Measurements from ENCODE around the gene MMP8.

The MMP8 gene

DNA sequence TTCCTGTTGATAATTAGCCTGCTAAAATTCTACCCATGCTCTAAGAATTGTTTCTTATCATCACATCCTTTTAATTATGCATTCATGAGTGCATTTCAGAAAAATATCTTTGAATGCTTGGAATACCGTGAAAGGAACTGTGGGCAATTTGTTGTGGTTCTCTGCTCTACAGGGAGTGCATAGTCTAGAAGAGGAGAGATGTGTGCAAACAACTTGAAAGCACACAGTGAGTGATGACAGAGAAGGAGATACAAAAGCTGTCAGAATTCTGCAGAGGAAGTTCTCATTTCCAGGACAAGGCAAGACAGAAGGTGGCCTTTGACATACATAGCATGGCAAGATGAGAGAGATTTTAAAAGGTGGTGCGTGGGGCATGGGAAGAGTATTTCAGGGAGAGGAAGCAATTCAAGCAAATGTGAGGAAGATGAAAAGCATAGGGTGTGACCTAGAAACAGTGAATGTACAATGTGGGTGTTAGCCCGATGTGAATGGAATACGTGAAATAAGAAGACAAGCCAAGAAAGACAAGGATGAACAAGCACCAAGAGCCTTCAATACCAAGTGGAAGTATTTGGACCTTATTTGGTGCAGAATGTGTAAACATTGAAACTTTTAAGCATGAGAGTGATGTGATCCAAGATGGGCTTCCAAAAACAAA lies 5.0 kb downstream of the MMP8 start:
- DNase-seq: no peak

DNA sequence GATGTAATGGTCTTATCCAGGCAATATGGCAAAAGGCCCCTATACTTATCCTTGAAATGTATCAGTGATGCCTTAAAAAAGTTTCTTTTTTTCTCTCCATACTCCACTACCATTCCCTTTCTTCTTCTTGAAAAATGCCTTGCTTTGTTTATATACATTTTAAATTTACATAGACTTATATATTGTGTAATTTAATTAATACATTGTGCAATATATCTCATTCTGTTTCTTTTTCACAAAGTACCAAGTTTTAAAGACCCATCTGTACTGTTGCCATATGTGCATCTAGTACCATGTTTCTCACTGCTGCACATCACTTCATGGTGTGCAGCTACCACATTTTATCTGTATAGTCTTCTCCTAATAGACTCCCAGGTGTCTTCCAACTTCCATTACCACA lies 7.5 kb downstream of the MMP8 start:
- DNase-seq: no peak

DNA sequence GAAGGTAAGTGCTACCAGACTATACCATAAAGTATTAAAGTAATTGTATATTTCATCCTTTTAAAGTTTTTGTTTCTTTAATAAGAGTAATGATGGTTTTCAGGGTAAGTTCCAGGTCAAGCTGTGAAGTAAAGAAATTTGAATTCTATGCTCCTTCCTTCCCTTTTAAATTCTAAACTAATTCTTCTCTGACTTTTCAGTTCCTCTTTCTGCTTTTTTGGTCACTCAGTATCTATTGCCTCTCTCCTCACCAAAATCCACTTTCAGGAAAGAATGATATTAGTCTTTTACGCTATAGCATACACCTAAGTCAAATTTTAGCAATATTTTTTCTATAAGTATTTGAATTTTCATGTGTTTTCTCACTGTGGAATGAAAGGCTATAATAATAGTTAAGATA lies 8.2 kb downstream of the MMP8 start:
- no peak for DNase-seq

DNA sequence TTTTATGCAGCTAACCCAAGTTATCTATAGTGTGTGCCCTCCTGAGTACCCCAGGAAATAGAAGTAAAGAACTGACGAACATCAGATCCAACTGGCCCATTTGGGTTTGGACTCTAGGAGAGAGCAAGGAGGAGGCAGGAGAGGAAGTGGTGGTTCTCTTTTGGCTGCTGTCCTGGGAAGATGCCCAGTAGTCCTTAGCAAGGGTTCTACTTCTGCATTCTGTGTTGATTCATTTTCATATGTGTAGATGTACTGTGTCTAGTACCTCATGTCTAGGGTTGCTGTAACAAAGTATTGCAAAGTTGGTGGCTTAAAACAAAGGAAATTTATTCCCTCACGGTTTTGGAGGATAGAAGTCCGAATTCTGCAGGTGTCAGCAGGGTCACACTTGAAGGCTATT lies 12.6 kb downstream of the MMP8 start:
- DNase-seq: no peak

DNA sequence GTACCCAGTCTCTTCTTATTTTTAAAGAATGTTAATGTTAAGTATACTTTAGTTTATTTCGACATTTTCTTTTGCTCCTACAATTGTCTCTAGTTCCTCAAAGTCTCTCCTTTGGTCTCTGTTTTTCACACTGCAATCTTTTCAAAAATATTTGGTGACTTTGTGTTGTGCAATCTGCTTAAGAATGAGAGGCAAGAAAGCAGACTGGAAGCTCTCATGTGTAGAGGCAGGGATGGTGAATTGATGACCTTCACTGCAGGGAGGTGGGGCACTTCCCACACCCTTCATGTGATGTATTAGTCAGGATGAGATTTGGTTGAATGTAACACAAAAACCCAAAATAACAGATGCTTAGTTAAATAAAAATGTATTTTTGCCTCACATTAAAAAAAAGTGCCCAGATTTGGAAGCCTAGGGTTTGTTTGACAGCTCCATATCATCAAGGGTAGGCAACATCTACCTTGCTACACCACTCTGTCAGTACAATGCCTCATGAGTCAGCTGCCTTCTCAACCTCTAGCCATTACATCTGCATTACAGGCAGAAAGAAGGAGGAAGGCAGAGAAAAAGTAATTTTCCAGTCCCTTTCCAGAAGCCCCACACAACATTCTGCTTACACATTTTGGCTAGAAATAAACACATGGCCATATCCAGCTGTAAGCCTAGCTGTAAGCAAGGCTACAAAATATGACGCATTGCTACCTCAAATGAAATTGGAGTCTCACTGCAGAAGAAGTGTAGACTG lies 15.4 kb downstream of the MMP8 start:
- no peak for DNase-seq

DNA sequence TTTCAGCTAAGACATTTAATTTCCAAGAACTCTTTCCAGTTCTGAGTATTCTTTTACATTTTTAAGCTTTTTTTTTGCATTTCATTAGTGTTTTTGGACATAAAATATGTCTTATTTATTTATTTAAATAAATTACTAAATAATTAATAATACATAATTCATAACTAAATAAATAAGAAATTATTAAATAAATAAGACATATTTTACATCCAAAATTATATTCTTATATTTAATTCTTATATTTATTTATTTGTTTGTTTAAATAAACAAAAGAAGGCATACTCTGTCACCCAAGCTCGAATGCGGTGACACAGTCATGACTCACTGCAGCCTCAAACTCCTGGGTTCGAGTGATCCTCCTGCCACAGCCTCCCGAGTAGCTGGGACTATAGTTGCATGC lies 16.1 kb downstream of the MMP8 start:
- DNase-seq: no peak

DNA sequence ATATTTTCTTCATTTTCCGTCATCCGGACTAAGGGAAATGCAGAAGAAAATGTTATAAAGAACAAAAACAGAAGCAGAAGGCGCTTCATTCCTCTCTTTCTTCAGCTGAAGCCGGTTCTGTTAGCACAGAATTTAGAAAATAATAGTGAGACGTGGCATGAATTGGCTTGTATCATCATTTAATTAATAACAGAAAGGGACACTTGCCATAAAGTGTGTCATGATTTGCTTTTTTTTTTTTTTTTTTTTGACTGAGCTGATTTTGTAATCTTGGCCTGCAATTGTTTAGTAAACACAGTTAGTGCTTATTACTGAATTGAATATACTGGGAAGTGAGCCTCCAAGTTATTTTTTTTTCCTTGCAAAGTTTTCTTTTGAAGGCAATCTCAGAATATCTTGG lies 19.1 kb downstream of the MMP8 start, which contains the start of gene MMP27:
Gene MMP27, minus strand, starts transcription at position 144 of the 400 bp plus-strand sequence. Its CDS starts 55 bp downstream, at position 89.
- no peak for DNase-seq

DNA sequence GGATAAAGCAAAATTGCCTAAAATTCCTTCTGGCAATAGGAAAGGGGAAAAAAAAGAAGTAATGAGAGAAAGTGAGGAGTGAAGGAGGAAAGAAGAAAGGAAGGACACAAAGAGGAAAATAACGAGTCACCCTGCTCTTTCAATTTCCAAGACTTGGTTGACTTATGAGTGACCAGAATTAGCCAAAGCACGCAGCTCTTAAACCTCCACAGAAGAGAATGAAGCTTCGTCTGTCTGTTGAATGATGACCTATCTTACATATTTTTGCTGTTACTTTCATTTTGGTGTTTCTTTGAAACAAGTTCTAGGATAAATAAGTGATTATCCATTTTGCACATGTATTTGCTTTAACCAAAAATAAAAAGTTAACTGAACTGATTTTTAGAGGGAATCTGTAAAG lies 19.9 kb downstream of the MMP8 start:
- DNase-seq: no peak

DNA sequence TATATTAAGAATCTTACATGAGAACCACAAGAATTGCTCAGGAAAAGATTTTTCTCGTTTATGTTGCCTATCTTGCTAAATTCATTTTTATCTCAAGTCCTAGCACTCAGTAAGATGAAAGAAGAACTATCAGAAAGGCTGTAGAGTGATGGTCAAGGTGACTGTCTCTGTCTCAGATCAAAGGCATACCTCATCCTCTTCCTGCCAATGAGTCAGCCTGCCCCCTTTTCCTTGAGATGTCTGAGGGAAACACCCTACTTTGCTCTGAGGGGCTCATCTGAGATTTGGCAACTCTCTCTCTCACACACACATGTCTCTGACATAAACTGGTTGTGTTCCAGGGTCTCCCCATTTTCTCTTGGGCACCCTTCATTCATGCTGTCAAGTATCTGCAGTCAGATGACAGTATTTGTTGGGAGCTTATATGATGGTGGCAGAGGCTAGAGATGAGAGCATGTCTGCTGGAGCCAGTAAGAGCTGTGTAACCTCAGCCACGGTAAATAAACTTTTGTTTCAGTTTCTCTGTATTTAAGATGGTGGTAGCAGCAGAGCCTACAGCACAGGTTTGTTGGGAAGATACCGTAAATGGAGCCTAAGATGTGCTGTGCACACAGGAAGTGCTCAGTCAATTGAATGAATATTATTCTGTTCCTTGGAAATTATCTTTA lies 20.8 kb downstream of the MMP8 start:
- DNase-seq: no peak

DNA sequence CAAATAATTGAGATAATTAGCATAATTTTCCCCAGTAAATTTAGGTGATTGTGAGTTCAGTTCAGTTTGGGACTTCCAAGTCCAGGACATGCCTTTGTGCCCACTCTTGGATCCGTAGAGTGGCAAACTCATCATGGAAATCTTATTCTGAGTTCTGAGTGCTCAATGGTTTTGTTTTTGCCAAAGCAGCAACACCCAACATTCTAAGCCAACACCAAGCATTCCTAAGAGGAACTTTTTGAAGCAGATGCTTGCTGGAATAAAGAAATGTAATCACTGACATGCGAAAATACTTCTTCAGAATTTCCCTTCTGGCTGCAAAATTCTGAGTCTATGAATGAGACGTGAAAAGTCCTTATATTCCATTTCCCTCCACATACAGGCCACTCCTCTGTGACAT lies 29.6 kb downstream of the MMP8 start:
- no peak for DNase-seq

DNA sequence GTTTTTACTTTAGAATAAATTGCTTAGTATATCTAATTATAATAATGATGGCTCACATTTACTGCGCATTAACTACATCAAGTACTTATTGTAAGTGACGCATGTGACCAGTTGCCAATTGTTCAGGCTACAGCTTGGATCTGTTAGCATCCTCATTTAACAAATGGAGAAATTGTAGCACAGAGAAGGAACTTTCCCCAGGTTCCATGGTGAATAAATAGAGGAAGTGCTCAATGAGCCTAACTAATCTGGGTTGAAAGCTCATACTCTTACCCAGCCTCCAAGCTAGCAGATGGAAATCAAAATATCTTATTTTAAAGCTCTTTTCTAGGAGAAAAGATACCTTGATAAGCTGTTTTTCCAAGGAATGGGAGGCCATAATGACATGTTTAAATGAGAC lies 39.0 kb downstream of the MMP8 start:
- DNase-seq: no peak

DNA sequence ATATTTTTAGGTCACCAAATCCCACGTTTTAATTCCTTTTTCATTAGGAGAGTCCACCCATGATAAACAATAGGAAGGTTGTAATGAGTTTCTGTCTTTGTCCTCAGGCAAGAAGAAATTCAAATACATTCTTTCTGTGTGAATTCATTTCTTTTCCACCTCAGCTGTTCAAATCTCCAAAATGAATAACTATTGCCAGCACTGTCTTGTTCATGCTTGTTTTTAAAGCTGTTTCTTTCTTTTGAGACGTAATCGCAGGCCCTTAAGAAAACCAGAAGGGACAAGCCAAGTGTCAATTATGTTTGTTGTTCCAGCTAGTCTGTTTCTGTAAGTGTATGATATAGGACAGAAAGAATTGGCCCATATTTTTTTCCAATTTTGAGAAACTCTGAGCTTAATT lies 39.4 kb downstream of the MMP8 start:
- no peak for DNase-seq

DNA sequence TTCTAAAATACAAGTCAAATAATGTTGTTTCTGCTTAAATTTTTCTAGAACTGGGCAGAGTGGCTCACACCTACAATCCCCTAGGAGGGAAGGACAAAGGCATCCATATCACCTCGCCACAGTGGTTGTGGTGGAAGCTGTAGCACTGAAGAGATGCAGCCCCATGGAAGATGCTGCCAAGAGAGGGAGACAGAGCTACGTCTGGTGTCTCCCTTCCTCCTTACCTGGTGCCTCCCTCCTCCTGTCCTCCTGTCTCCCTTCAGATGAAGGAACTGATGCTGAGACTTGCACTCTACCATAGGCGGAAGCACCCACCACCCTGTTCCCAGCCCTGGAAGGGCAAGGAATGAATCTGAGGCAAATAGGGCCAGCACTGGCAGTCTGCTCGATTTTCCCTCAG lies 41.5 kb downstream of the MMP8 start:
- DNase-seq: no peak

DNA sequence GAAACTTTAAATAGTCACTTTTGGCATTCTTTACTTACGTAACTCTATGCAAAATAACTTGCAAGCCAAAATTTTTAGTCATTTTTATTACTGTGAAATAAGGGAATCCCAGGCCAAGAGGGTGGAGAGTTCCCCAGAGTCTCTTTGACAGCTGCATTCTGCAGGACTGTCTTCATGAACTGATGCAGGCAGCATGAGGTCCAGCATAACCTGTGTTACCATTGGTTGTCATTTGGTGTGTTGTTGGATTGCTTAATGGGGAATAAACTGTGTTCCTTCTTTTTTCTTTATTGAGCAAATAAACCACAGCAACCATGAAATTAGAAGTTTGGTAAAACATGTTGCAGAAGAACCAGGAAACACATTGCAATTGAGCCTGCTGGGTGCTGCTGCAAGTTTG lies 43.8 kb downstream of the MMP8 start:
- no peak for DNase-seq

DNA sequence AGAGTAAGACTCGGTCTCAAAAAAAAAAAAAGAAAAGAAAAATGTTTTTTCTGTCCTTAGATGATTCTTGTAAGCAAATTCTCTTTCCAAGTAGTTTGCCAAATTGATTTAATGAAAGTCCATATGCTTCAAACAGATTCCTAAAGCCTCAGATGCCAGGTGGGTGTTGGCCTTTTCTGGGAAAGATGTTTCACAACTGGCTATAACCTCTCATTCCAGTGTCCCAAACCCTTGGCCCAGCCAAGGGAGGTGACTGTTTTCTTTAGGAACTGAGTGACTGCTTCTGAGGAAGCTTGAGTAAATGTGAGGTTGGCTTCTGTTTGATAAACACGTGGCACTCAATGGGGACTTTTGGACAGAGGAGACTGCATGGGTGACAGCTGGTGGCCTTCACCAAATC lies 46.7 kb downstream of the MMP8 start:
- no peak for DNase-seq

DNA sequence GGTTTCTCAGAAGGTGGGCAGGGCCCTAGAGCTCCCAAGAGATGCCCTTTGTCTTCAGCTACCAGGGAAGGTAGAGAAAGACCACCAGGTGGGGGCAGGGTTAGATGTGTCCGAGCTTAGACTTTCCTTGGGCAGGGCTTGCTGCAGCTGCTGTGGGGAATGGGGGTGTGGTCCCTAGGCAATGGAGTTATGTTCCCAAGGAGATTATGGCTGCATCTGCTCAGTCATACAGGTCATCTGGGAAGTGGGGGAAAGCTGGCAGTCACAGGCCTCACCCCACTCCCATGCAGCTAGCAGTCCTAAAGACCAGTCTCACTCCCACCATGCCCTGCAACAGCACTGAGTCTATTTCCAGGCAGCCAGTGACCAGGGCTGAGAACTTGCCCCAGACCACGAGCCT lies 48.7 kb downstream of the MMP8 start:
- no peak for DNase-seq

DNA sequence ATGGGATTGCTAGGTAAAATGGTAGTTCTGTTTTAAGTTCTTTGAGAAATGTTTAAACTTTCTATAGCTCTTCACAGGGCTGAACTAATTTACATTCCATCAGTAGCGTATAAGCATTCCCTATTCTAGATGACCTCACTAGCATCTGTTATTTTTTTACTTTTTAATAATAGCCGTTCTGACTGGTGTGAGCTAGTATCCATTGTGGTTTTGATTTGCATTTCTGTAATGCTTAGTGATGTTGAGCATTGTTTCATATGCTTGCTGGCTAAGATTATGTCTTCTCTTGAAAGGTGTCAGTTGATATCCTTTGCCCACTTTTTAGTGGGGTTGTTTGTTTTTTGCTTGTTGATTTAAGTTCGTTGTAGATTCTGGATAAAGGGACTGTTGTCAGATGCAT lies 55.1 kb downstream of the MMP8 start:
- no peak for DNase-seq

DNA sequence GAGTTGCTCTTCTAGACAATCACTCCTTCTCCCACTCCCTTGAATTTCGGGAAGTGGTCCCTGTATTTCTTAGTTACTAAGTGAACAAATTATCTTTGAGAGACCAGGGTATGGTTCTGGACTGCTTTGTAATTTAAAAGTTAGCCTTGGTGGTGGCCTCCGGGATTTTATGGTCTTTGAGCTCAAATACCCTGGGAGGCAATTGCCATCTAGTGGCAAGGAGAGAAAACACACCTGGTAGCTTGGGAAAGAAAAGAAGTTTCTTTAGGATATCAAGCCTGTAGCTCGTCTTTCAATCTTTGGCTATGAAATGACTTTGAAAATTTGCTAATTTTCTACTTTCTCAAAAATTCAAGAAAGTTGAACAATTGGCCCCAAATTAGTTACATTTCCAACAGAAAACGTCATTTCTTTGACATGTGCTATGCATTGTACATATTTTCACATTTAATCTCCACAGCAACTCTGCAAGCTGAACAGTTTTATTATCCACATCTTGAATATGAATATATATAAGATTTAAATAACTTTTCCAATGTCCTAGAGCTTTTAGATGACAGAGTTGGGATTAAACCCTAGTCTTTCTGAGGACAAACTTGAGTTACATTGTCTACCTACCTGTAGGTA lies 58.3 kb downstream of the MMP8 start:
- DNase-seq: no peak

DNA sequence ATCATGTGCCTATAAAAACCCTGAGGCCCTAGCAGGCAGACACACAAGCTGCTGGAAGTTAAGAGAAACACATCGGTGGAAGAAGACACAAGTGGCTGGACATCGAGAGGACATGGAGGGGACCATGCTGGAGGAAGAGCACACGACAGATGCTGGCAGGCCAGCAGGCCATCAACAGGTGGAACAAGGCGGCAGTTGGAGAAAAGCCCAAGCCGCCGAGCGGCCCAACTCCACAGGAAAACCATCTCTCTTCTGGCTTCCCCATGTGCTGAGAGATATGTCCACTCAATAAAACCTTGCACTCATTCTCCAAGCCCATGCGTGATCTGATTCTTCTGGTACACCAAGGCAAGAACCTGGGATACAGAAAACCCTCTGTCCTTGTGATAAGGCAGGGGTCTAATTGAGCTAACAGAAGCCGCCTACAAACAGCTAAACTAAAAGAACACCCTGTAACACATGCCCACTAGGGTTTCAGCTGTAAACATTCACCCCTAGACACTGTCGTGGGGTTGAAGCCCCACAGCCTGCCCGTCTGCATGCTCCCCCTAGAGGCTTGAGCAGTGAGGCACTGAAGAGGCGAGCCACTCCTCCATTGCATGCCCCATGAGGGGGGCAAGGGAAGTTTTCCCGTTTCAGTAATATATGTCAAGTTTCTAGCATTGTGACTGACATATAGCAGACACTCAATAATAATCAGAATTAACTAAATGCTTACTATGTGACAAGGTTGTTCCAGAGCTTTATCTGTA lies 60.6 kb downstream of the MMP8 start:
- DNase-seq: no peak

DNA sequence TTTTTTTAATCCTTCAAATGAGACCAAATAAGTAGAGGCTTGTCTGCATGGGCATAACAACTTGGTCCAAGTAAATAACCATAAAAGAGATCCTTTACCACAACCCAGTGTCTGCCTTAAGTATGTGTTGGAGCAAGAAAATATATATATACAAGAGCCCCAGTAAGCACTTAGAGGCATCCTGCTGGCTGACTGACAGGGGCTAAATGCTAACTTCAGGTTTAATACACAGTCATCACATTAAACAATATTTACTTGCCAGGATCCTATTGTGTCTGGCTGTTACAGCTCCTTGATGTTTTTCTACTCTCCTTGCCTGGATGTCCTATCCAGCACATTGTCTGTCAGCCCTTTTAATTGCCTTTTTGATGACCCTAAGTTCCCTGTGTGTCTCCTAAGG lies 62.1 kb downstream of the MMP8 start:
- no peak for DNase-seq
